Activated CD4-positive, CD25-positive, alpha-beta regulatory T cell (primary cell): Measurements from ENCODE around the gene SLC16A1.
A peak's percentile ranks its signal among the peaks of the same experiment; 100 is the strongest.
"Not testable (repeated sequence)": the region's sequence is repeated elsewhere in the genome, so short reads cannot be mapped to it uniquely, and the experiment has no call there.

Experiments
- DNase-seq, 4 experiments: peaks; one replicate each; lab custom pipeline; 2025; lab: John Stamatoyannopoulos, UW

Gene SLC16A1

DNA sequence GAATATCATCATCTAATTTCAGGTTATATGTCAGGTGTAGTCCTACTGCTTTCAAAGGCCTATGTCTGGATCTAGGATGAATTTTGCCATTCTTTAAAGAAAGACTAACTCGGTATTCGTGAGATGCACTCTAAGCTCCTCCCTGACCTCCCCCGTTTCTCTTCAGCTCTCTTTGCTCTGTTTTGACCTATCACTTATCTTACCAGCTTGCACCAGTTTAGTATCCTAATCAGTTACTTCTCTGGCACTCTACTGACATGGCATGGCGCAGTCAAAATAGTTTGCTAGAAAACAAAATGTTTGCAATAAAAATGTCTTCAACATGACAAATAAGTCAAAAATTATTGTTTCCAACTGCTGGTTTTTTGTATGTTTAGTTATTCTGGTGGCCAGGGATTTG lies 8.4 kb upstream of the SLC16A1 start:
- no peak for DNase-seq

DNA sequence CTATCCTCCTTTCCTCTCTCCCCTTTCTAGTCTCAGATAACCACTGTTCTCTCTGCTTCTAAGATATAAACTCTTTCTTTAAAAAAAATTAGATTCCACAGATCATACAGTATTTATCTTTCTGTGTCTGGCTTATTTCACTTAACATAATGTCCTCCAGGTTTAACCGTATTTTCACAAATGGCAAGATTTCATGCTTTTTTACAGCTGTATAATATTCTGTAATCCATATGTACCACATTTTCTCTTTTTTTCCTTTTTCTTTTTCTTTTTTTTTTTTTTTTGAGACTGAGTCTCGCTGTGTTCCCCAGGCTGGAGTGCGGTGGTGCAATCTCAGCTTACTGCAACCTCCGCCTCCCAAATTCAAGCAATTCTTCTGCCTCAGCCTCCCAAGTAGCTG lies 5.1 kb upstream of the SLC16A1 start:
- no peak for DNase-seq

DNA sequence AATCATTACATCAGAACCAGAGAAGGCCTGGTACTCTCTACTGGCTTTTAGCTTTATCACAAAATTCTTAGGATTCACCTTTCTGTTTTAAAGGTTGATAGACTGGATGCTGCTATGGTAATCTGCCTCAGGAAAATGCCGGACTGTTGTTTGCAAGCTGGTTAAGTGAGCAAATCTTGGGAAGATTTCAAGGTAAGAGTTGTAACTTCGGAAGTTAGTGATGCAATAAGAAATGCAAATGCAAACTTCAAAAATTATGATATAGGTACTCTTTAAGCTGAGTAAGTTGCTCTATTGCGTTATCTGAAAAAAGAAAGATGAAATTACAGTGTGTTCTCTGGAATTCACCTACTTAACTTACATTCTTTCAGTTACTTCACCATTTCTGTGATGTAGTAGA lies 4.4 kb upstream of the SLC16A1 start:
- DNase-seq: no peak

DNA sequence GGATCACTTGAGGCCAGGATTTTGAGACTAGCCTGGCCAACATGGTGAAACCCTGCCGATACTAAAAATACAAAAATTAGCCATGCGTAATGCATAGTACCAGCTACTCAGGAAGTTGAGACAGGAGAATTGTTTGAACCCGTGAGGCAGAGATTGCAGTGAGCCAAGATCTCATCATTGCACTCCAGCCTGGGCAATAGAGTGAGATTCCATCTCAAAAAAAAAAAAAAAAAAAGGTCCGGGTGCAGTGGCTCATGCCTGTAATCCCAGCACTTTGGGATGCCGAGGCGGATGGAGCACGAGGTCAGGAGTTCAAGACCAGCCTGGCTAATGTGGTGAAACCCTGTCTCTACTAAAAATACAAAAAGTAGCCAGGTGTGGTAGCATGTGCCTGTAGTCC lies 2.2 kb upstream of the SLC16A1 start:
- not testable (repeated sequence) for DNase-seq

DNA sequence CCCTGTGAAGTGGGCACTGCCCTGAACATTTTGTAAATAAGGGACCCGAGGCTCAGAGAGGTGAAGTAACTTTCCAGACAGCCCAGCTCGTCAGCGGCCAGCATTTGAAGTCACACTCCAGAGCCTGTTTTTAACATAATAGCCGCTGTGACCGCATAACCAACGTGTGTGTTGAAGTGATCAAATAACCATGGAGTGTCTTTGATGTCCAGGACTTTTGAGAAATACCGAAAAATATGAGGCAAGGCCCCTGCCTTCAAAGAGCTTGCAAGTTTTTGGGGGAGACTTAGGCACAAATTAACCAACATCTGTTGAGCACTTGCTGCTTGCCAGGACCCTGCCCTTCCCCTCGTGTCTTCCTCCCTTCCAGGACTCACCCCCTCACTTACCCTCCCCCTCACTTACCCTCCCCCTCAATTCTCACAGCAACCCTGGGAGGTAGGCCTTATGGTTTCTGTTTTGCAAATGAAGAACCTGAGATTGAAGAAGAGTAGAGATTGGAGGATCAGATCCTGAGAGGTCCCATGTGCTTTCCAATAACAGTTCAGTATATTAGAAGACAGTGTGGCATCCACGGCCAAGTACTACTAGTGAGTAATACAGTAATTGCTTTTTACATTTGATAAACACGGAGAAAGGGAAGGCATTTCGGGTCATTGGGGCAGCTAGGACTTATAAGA lies 1.3 kb upstream of the SLC16A1 start:
- peak in 3 of 4 experiments; percentile 6 to 18 (median 7) for DNase-seq

DNA sequence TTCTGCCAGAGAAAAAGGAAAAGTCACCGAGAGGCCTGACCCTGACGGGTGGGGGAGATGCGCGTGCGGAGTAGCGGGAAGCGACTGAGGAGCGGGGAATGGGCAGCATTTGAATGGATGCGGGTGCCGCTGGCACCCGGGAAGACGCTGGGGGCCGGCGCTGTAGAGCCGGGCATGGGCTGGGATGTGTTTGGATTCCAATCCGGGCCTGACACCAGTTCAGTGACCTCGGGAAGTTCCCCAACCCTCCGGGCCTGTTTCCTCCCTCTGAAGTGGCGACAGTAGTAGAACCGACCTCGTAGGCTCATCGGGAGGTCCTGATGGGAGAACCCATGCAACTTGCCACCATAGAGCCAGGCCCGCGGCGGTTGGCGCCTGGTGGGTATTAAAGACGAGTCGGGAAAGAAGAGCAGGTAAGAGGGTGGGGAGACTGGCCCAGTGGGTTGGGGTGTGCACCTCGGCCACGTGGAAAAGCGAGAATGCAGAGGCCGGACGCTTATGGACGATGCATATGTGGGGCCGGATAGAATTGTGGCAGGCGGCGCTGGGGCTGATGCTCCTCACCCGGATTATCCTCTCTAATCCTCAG lies 642 bp upstream of the SLC16A1 start:
- DNase-seq: peak in 3 of 4 experiments; percentile 15 to 48 (median 27)

DNA sequence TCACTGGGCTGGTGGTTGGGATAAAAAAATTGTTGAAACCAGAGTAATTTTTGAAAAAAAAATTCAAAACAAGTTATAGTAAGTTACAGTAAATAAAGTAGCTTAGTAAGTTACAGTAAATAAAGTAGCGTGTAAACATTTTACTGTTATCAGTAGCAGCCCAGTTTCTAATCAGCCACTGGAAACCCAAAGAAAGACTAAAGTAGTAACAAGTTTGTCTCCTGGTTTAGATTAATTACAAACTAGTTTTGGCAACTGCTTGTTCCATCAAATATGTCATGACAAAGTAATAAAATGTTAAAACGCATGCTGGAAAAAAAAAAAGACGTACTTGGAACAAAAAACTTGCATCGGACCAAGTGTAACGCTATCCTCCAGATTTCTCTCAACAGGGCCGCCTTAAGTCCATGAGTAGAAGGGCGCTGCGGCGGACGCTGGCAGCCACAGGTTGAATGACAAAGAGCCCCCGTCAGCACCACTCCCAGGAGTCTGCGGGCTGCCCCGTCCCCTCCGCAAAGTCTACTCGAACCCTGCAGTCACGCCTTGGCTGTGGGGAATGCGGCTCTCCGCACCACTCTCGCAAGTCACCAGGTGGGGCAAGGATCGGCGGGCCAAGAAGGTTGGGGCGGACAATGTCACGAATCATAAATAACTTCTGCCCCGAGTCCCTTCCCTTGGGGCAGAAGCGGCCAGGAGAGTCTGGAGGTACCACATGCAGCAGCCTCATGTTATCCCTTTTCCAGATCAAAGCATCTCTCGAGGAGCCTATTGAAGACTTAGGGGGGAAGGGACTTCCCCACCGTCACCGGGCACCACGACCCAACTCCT lies 837 bp downstream of the SLC16A1 start:
- DNase-seq: peak in 2 of 4 experiments; percentile 34 to 48

DNA sequence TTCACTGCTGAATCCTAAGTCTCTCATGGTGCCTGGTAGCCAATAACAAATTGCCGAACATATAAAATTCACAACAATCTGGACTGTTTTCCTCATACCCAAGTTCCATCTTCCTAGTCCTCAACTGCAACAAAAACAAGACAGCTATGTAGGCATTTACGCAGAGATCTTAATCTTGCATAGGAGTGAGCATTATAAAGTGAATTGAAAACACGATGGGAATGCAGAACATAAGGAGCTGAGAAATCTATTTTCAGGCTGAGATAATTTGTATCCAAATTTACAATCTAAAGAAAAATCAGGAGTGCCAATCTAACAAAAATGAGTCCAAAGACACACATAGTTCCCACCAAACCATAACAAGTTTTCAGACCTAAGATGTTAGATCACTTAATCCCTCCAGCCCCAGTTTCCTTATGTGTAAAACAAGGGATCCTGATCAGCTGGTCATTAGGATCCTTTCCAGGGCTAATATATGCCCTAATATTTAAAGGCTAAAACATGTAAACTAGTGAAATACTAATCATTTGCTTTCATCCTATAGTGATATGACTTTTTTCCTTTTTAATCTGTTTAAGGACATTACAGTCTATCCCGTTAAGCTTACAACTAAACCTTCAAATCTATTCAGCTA lies 1.9 kb downstream of the SLC16A1 start:
- no peak for DNase-seq

DNA sequence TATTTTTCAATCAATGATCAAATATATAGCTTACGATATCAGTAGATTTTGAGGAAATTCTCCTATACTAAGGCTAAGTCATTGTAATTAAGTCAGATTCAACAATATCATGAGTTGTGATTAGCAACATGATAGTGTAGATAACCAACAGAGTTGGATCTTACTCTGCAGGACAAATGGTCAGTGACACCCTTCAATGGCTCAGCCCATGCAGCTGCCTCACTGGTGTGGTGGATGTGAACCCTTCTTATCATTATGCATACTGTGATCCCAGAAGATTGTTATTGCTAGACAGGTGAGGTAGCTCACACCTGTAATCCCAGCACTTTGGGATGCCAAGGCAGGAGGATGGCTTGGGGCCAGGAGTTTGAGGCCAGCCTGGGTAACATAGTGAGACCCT lies 5.6 kb downstream of the SLC16A1 start:
- DNase-seq: no peak

DNA sequence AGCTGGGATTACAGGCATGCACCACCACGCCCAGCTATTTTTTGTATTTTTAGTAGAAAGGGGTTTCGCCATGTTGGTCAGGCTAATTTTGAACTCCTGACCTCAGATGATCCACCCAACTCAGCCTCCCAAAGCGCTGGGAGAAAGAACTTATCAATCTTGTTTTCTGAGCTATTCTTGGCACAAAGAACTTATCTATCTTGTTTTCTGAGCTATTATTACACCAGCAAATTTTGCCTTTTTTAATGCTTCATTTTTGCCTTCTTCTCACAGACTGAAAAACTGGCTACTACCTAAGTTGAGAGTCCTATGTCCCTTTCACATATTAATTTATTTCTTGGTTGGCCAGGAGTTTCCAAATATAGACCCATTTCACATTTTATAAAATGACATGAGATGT lies 9.3 kb downstream of the SLC16A1 start:
- DNase-seq: no peak

DNA sequence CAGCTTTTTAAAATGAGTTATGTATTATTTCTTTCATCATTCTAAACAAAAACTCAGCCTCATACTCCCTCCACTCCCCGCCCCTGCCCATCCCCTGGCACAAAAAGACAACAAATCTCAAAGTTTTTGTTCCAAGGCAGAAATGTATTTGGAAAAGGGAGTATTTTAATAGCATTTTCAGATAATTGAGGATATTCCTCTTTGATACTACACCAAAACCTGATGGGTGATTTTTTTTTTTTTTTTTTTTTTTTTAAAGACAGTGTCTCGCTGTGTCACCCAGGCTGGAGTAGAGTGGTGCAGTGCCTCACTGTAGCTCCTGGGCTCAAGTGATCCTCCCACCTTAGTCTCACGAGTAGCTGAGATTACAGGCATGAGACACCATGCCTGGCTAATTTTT lies 16.2 kb downstream of the SLC16A1 start:
- no peak for DNase-seq

DNA sequence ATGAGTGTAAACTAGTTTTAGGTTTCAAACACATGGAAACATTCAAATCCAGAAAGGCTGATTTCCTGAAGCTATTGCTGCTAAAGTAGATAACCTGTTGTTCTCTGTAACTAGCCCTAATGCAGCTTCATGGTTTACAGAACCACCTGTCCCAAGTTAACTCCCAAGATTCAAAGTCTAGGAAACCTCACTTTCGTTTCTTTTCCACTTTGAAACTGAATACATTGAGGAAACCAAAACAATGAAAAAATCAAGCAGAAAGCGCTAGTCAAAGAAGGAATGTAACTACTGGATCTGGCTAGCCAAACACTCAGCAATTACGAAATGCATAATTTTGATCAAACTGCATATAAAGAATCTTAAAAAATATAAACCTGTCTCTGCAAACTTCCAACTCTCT lies 17.8 kb downstream of the SLC16A1 start:
- DNase-seq: no peak

DNA sequence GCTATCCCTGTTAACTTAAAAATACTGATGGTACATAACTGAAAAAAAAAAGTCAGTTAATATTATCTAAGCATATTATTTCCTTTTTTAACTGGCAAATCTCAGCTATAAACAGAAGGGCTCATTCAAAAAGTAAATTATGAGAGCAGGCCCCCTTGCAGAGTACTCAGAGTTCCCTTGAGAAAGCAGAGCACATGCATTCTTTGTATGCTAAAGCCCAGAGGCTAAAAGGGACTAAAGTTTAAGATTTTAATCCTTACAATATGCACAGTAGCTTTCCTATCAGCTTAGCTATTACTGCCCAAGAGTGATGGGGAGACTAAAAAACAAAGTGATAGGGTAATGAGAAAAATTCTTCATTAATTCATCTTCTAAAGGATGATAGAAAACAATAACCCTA lies 18.5 kb downstream of the SLC16A1 start:
- DNase-seq: no peak

DNA sequence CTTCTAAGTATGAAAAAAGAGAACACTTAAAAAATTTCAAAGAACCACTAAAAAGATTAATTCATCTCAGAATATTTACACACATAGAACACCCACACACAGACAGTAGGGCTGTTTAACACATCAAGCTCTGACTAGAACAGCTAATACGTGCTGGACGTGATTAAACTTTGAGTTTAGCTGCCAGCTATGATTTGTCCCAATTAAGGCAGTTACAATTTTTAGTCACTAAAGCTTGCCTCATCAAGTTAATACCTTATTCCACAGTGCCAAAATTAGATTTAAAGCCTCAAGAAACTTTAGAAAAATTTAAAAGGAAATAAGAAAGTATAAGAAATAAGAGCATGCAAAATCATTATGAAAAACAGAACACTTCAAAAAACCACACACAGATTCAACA lies 18.9 kb downstream of the SLC16A1 start:
- DNase-seq: no peak

DNA sequence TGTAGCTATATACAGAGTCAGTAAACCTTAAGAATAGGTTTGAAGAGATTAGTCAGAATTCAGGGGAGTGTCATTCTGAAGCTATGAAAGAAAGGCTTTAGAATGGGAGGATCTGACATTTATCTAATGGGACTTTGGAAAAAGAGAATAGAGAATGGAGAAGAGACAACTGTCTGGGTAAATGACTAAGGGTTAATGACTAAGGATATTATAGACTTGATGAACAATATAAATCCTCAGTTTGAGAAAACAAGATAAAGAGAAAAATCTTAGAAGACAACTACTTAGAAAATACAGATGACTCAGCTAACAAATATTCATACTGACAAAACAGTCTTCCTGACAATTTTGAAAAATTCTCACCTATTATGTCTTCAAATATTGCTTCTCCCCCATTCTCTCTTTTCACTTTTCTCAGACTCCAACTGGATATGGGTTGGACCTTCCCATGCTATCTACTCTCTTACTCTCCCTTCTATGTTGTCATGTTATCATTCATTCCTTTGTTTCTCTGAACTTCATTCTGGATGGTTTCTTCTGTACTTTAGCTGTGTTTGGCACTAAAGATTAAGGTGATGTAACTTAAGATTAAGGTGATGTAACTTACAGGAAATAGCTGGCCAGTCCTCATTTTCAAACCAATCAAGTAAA lies 20.4 kb downstream of the SLC16A1 start:
- DNase-seq: no peak

DNA sequence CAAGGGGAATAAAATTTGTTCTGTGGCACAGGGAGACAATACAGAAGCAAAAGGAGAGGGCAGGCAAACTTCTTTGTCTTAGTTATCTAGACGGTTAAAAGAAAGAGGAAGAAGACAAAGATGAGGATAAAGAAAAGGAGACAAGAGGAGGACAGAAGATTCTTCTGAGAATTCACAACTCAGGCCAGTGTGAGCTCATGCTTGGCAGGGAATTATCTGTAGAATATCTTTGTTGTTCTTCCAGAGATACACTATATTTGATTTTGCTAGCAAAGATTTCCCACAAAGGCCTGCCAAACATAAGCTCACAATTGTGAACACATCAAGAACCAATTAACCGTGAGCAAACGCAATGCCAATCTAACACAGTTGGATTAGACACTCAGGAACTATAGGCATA lies 21.4 kb downstream of the SLC16A1 start:
- DNase-seq: no peak

DNA sequence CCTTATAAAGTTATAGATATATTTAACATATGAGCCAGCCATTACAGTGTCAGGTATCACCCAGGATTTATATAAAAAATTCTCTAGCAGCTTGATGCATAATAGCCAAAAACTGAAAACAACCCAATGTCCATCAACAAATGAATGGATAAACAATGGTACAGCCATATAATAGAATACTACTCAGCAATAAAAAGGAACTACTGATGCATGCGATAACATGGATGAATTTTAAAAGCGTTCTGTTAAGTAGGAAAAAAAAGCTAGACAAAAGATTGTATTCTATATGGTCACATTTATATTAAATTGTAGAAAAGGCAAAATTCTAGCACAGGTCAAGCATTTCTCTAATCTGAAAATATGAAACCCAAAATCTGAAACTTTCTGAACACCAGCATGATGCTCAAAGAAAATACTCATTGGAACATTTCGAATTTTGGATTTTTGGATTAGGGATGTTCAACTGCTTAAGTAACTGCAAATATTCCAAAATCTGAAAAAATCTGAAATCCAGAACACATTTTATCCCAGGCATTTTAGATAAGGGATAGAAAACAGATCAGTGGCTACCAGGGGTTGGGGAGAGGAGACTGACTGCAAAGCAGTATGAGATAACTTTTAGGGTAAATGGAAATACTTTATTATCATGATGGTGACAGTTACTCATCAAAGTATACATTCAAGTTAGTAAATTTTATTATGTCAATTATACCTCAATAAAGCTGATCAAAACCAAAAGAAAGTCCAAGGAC lies 22.0 kb downstream of the SLC16A1 start:
- DNase-seq: no peak

DNA sequence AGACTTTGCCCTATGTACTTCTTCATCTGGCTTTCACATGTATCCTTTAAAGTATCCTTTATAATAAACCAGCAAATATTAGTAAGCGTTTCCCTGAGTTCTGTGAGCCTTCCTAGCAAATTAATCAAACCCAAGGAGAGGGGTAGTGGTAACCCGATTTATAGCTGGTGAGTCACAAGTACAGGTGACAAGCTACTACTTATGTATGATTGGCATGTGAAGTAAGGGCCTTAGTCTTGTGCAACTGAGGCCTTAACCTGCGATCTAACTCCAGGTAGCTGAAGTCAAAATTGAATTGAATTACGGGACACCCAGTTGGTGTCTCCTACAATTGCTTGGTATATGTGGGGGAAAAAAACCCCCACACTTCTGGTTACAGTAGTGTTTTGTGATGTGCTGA lies 26.0 kb downstream of the SLC16A1 start:
- DNase-seq: no peak

DNA sequence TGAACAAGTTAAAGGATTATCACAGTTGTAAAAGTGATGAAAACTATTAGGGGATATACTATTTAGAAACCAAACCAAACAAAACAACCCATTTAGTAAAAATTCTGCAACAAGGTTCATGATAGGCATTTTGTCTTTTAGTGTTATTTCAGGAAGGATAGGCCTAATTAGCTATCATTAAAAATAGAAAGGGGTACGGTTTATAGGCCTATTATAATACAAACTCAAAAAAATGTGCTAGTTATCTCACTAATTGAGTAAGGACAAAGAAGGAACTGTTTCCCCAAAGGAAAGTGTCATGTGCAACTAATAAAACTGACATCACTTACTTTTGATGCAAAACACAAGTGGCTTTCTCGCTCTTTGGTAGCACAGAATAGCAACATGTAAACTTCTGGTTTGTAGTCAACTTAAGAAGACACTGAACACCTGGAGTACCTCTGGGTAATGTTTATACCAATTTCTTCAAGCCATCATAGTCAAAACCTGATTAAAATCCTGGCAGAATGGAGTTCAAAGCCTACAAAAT lies 28.5 kb downstream of the SLC16A1 start:
- DNase-seq: no peak

DNA sequence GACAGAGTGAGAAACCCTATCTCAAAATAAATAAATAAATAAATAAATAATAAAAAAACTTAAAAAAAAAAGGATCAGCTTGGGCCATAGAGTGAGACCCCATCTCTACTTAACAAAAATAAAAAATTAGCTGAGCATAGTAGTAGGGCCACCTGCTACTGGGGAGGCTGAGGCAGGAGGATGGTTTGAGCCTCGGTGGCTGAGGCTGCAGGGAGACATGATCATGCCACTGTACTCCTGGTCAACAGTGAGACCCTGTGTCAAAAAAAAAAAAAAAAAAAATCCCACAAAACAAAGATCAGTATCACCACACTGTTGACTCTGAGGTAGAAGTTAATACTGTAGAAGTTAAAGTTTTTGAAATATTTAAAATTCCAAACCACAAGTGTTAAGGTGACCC lies 29.1 kb downstream of the SLC16A1 start:
- DNase-seq: no peak

DNA sequence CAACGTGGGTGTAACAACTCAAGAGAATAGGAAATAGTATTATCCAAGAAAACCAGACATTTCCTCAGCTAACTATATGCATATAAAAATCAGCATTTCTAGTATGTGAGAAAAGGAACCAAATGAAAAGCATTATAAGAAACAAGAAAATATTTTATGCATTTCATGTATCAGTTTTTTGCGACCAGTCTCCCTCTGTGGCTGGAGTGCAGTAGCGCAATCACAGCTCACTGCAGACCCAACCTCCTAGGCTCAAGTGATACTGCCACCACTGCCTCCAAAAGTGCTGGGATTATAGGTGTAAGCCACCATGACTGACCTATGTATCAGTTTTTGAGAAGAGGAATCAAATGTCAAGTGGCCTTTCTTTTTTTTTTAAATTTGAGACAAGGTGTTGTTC lies 31.0 kb downstream of the SLC16A1 start:
- DNase-seq: no peak
